Activated CD8-positive, alpha-beta memory T cell treated with anti-CD3 and anti-CD28 coated beads for 1 hour (primary cell): ENCODE data around the gene SLC35B4.

ENCODE experiments used
- DNase-seq, 2 donors: peaks; one replicate each; pipeline ENCODE4 v3.0.0-alpha.2; 2020; ENCODE audit warnings: low read depth in 1 of 2; ENCODE audit errors: extremely low read depth in 1 of 2

SLC35B4 gene

DNA sequence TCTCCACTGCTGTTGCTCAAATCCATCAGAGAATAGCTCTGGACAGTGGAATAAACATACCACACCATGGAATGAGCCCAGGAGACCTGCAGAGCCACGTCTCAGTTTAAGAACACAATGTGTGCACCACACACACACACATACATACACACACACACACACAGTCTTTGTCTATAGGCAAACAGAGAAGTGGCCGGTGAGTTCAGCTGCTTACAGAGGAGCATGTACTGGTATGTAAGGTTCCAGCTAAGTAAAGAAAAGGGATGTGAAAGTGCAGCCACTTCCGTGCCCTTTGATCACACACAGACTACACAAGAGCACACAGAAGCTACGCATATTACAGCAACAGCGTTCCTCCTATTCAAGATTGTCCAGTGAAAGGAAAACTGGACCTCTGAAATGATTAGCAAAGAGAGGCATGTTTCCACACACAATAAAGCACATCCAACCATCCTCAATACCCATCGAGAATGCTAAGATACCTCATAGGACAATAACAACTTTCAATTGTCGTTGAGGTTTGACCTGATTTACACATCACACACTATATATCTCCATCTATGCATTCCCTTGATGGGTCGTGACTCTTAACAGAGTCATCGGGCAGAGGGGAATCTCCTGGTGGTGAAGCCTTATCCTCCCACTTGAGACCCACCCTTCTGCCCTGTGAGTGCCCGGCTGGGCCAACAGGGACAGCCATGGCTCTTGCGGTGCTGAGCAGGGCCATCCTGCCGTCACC lies 23.6 kb downstream of the SLC35B4 start:
- DNase-seq = no peak

DNA sequence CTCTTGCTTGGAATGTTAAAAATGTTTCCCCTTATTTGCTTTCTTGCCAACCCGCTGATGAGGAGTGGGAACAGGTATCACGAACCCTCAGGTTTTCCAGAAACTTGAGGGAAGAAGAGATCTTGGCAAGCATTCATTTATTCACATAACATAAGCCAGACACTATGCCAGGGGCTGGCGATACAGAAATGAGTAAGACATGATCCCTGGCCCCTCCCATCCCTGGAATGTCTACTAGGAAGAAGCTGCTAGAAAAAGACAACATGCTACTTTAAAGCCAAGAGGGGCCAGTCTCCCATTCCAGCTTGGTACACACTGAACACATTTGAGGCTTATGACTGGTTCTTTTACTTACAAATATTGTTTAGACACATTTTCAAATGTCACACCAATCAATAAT lies 26.4 kb downstream of the SLC35B4 start:
- no peak for DNase-seq

- no peak for DNase-seq
Measured at GRCh38 chr7:134289841-134290240, 26.9 kb downstream of the SLC35B4 start.

DNA sequence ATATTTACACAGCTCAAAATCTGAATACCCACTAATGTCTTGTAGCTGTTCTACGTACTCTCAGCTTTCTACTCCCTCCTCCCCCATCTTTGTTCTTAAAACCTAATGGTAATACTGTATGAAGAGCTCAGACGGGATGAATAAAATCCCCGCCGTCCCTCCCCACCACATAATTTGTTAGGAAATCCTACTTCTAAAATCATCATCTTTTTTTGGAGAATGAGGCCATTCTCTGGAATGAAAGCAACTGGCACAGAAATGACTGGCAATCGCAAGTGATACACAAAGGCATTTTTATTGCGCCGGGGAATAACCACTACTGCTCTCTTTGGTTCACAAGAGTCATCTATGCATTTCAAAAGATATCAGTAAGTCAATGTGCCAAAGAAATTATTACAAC lies 27.3 kb downstream of the SLC35B4 start:
- DNase-seq = no peak

- DNase-seq = no peak
Measured at GRCh38 chr7:134287916-134288659, 28.6 kb downstream of the SLC35B4 start.

- DNase-seq = no peak
Measured at GRCh38 chr7:134284952-134285351, 31.8 kb downstream of the SLC35B4 start.

DNA sequence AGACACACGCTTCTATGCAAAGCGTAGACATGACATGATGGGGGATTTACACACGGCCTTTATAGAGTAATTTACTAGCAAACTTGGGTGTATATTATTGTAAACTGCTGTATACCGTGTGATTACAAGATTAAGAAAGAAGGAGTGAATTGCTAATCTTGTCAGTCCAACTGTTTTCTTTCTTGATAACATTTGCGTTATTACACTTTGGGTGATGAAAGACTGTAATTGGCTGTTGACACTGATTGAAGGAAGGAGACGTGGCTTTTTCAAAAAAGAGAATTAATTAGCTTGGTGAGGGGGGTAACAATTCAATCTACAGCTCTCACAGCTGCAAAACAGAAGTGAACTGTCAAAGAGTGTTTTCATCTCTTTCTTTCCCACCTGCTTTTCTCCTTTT lies 32.7 kb downstream of the SLC35B4 start:
- DNase-seq = no peak

DNA sequence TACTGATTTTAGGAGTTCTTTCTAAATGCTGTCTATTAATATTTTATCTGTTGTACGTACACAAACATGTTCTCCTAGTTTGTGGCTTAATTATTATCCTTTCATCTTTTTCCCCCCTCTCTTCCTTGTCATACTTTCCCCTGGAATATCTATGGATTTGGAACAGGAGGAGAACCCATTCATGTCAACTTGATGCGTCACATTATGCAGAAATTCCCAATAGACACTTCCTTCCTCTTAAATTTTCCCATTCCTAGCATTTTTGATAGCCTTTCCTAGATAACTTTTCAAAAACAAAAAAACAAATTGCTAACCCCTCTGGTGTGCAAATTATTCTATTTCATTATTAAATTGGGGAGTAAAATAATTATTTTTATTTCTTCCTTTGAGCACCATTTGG lies 36.2 kb downstream of the SLC35B4 start:
- DNase-seq = no peak

GRCh38 chr7:134279898-134280297 lies 36.8 kb downstream of the SLC35B4 start:
- DNase-seq = no peak

- DNase-seq = no peak
Measured at GRCh38 chr7:134279336-134279735, 37.4 kb downstream of the SLC35B4 start.

DNA sequence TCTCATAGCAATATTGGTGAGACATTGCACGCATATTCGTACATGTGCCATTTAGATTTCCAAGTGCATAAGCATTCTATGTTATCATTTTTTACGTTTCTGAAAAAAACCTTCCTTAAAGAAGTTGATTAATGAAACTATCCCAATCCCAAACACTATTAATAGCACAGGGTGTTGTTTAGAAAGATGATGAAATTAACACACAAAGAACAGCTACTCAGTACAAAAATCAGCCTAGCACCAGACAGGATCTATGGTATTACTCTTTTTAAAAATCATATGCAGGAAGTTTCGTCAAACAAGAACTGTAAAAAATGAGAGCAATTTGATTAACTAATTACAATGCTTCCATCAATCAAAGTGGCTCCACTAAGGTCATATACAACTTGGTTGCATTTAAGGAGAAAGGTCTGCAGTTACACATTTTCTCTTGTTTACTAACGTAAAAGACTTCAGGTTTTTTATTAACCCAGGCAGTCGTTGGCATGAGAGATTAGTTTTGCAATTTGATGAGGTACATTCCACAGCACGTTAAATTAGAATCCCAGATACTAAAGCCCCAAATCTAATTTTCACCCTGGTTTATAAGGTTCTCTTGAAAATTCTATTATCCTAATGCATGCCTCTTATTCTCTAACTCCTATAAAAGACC lies 38.1 kb downstream of the SLC35B4 start:
- DNase-seq = no peak

DNA sequence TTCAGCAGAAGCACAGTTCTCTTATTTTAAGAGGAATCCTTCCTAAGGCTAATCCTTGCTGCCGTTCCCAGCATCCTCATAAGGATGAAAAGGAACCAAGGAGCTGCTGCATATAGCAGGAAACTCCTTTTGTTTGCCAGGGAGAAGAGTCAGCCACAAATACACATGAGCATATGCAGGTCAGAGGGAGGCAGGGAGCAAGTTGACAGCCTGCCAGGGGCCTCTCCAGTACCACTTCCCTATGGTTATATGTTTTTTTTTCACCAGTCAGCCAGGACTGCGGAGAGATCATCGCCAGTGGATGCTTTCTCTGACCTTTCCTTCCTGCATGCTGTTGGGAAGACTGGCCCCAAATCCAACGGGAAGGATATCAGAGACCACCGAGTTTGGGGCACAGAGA lies 39.8 kb downstream of the SLC35B4 start:
- no peak for DNase-seq

DNA sequence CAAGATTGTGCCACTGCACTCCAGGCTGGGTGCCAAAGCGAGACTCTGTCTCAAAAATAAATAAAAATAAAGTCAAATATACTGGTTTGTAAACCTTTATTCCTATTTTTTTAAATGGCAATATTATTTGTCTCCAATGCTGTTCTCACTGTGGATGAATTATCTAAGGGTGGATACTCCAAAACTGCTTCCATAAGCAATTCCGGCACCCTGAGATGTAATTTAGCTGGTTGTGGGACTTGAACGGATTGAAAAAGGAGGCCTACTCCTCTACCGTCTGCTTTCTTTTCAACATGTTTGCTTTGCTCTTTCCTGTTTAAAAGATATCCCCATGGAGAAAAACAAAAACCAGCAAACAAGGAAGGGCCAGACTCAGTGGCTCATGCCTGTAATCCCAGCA lies 54.4 kb downstream of the SLC35B4 start:
- DNase-seq = no peak

- DNase-seq = no peak
Measured at GRCh38 chr7:134255814-134256213, 60.9 kb downstream of the SLC35B4 start.

DNA sequence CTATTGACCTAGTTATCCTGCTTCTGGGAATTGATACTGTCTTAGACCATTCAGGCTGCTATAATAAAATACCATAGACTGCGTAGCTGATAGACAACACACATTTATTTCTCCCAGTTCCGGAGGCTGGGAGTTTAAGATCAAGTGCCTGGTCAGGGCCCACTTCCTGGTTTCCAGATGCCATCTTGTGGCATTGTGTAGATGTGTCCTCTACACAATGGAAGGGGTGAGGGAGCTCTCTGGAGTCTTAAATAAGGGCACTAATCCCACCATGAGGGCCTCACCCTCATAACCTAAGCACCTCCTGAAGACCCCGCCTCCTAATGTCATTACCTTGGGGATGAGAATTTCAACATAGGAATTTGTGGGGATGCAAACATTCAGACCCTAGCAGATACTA lies 62.4 kb downstream of the SLC35B4 start:
- DNase-seq = no peak

GRCh38 chr7:134248196-134248595 lies 68.5 kb downstream of the SLC35B4 start:
- DNase-seq = no peak

DNA sequence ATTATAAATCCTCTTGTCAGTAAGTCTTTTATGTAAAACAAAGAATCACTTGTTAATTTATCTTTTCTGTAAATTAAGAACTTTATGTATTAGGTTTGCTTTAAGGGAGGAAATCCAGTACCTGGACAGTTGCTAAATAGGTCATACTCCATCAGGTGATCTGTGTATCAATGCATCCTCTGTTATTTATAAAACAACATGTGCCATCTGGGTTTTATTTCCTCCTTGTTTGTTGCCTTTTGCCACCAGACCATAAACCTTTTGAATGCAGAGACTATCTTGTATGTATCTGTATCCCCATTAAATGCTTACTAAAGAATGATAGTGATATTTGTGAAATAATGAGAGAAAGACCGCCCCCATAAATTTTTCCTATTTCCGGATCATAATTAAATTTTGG lies 70.0 kb downstream of the SLC35B4 start:
- no peak for DNase-seq

DNA sequence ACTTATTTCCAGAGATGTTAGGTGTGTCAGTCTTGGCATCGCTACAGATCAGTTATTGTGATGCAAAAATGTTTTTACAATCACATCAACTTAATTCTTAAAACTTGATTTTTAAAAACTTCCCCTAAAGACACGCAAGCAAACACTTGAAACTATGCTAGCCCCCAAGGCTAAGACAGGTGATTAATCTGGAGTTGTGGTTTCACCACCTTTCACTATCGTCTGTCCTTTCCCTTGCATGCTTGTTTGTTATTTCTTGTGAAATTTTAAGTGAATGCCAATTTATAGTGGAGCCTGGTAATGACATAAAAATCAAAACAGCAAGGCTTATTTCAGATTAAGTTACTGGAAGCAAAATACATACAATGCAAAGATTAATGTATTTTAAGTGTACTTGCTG lies 70.4 kb downstream of the SLC35B4 start:
- DNase-seq = no peak

DNA sequence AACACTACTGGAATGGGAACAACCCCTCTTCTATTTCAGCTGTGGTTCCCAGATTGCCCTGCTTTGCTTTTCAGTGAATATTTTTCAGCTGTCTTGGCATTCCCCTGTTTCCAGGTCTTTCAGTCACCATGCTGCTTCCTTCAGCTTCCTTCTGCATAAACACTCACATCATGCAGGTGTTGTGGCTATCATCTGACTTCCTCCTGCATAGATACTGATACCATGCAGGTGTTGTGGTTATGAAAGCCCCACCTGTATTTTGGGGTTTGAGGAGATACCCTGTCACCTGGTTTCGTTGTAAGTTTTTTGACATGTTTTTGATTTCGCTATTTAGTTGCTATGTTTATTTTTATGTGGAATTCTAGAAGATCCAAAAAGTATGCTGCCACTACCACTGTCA lies 71.5 kb downstream of the SLC35B4 start:
- DNase-seq = no peak
